Neural crest cell (in vitro differentiated cells): ENCODE results near the gene RAPGEF5. TPM values are rescaled to one million over a fixed set of nuclear protein-coding genes. Genes with fewer than 3 reads are reported as not detected.

Experiments used
- DNase-seq: peaks from one replicate; pipeline ENCODE4 v3.0.0; 2021; ENCODE audit warnings: low read depth, mixed read lengths, low spot score
- H3K27ac Mint-ChIP-seq: one replicate; pipeline ENCODE4 v1.8.0; 2021; ENCODE audit warnings: mild to moderate bottlenecking, mixed read lengths; ENCODE audit not compliant: unreplicated experiment
- H3K27me3 Mint-ChIP-seq: 2 replicates; pipeline ENCODE4 v1.8.0; 2021; ENCODE audit warnings: low read depth, mild to moderate bottlenecking, mixed read lengths
- H3K36me3 Mint-ChIP-seq: 2 replicates; pipeline ENCODE4 v1.8.0; 2021; ENCODE audit warnings: low read depth, mild to moderate bottlenecking, mixed read lengths
- H3K4me1 Mint-ChIP-seq: 2 replicates; pipeline ENCODE4 v1.8.0; 2021; ENCODE audit warnings: mixed read lengths
- H3K4me3 Mint-ChIP-seq: one replicate; pipeline ENCODE4 v1.8.0; 2021; ENCODE audit warnings: mild to moderate bottlenecking, mixed read lengths
- H3K9me3 Mint-ChIP-seq: 2 replicates; pipeline ENCODE4 v1.8.0; 2021; ENCODE audit warnings: mixed read lengths
- total RNA-seq: library from RNA; stranded (reverse); gene quantifications from 2 replicates; pipeline ENCODE4 v1.2.1, GENCODE V29; 2021
- TF ChIP-seq, protein P1 (sequence below): fragments of 200-600 bp; sonication (generic); conservative IDR thresholded peaks from 2 replicates; pipeline ENCODE4 v1.5.0; 2021; ENCODE audit warnings: antibody characterized with exemption, mild to moderate bottlenecking

Gene RAPGEF5
- total RNA-seq, 1 donor from 2014 or later: 6.0 TPM

DNA sequence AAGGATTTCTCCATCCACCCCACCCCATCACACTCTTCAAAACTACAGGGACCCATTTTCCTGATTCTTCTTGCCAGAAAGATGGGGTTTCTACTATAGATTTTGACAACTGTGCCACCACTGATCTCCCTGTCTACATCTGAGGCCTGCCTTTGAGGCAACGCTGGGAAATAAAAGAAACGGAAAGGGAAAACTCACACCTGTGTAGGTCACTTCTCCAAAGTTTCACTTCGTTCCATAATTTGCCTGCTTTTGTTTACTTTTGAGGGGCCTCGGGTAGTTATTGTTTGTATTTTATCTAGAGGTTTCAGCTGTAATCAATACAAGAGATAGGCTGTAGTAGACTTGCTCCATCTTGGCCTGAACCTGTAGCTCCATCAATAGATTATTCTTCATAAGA is 56.1 kb downstream of the RAPGEF5 start:
- Mint-ChIP-seq H3K9me3 (peaks cover 5% of the 10 kb centered on the region), H3K27ac (no peak overlapping the region), H3K4me3 (no peak overlapping the region), H3K36me3 (peaks cover 4% of the 10 kb centered on the region), H3K27me3 (no peaks in the 10 kb centered on the region), H3K4me1 (peaks cover 9% of the 10 kb centered on the region)
- TF ChIP-seq, protein P1, sequence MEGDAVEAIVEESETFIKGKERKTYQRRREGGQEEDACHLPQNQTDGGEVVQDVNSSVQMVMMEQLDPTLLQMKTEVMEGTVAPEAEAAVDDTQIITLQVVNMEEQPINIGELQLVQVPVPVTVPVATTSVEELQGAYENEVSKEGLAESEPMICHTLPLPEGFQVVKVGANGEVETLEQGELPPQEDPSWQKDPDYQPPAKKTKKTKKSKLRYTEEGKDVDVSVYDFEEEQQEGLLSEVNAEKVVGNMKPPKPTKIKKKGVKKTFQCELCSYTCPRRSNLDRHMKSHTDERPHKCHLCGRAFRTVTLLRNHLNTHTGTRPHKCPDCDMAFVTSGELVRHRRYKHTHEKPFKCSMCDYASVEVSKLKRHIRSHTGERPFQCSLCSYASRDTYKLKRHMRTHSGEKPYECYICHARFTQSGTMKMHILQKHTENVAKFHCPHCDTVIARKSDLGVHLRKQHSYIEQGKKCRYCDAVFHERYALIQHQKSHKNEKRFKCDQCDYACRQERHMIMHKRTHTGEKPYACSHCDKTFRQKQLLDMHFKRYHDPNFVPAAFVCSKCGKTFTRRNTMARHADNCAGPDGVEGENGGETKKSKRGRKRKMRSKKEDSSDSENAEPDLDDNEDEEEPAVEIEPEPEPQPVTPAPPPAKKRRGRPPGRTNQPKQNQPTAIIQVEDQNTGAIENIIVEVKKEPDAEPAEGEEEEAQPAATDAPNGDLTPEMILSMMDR: no peak
- DNase-seq: no peak

DNA sequence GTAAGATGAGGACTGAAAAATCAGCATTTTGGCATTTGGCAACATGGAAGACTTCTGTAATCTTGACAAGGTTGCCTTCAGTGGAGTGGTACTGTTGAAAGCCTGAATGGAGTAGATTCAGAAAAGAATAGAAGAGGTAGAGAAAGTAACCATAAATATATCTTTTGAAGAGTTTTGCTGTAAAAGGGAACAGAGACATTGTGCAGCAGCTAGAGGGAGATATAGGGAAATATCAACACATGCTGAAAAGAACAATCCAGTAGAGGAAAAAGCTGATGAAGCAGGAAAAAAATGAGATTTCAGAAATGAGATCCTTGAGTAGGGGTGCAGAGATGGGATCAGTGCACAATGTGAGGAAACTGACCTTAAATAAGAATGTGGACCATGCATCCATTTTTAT is 60.0 kb downstream of the RAPGEF5 start:
- TF ChIP-seq, protein P1: no peak
- Mint-ChIP-seq H3K36me3 (no peaks in the 10 kb centered on the region), H3K4me3 (no peak overlapping the region), H3K27ac (no peak overlapping the region), H3K9me3 (peaks cover 2% of the 10 kb centered on the region), H3K27me3 (no peaks in the 10 kb centered on the region), H3K4me1 (peaks cover 29% of the 10 kb centered on the region)
- no peak for DNase-seq

DNA sequence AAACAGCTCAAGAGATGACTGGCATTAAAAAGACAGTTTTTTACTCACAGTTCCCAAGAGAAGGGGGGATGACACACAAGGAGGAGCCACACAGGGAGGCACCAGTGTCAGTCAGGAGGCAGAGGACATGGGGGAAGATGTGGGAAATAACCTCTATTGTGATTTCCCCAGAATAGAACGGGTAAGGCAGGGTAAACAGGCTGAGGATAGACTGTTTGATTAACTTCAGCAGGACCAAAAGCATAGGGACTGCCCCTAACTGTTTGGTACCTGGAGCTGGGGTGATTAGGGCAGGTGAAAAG is 60.7 kb downstream of the RAPGEF5 start:
- Mint-ChIP-seq H3K36me3 (no peaks in the 10 kb centered on the region), H3K4me1 (peaks cover 35% of the 10 kb centered on the region), H3K27ac (no peak overlapping the region), H3K9me3 (peaks cover 2% of the 10 kb centered on the region), H3K27me3 (no peaks in the 10 kb centered on the region), H3K4me3 (no peak overlapping the region)
- TF ChIP-seq, protein P1: no peak
- no peak for DNase-seq

DNA sequence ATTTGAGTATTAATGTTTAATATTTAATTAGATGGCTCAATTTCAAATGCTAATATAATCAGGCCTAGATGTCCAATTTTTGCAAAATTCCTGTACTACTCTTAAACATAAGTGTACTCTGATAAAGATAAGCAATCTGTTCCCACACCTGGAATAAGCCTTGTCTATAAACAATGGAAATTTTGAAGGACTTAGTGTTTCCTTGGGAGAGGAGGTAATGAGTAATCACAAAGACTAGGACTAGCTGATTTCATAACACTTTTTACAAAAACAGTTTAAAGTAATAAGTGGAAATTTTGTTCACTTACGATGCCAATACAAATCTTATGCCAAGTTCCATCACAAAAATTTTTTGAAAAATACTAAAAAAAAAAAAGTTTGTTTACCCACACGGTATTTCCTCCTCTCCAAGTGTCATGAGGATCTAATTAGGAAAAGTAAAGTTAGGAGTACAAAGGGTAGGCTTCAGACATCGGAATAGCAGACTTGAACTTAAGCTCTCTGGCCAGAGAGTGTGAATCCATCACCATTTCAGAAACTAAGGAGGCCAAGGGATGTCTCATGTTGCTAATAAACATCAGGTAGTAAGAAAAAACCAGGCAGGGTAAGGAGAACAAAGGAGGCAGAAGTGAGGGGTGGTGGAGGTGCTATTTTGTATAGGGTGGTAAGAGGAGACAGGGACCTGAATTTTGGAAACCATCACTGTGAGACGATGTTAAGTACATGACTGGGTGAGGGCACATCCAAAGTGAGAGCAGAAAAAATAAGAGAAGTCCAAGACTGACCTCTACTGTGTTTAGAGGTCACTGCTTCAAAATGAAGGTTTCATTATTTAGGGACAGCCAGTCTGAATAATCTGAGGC is 61.3 kb downstream of the RAPGEF5 start:
- Mint-ChIP-seq H3K27ac (peak overlapping the region; percentile 2), H3K4me3 (no peak overlapping the region), H3K36me3 (no peaks in the 10 kb centered on the region), H3K4me1 (peaks cover 40% of the 10 kb centered on the region), H3K9me3 (peaks cover 2% of the 10 kb centered on the region), H3K27me3 (no peaks in the 10 kb centered on the region)
- no peak for DNase-seq
- TF ChIP-seq, protein P1: peak; percentile 25

DNA sequence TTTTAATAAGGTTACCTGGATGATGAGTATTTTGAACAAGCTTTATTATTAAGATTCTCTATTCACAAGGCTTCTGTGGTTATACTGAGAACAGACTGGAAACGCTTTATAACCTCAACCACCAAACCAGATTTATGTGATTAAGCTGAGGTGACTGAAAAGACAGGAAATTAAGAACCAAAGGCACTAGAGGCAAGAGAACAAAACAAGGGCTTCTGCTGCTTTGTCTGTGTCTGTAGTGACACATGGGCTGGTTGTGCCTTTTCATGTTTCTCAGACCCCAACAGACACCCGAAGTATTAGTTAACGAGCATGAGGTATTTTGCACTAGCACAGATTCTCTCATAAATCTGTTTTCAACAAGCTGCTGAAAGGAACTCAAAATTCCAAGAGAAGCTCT is 64.4 kb downstream of the RAPGEF5 start:
- Mint-ChIP-seq H3K36me3 (peaks cover 2% of the 10 kb centered on the region), H3K27me3 (no peaks in the 10 kb centered on the region), H3K27ac (no peak overlapping the region), H3K9me3 (no peaks in the 10 kb centered on the region), H3K4me3 (no peak overlapping the region), H3K4me1 (peaks cover 40% of the 10 kb centered on the region)
- no peak for DNase-seq
- TF ChIP-seq, protein P1: no peak
